Mucosa of rectum (tissue), 2 donors: ENCODE measurements around the gene PLEKHN1.

Experiments
- H3K27ac ChIP-seq, 2 donors: one replicate each; pipeline ENCODE4 v1.7.0; 2013; ENCODE audit warnings: inconsistent platforms in 2 of 2, low read depth in 2 of 2, low read length in 2 of 2
- H3K27me3 ChIP-seq, 2 donors: one replicate each; pipeline ENCODE4 v1.7.0; 2013; ENCODE audit warnings: low read length in 2 of 2; ENCODE audit not compliant: control insufficient read depth in 2 of 2, insufficient read depth in 2 of 2
- H3K36me3 ChIP-seq, 2 donors: one replicate each; pipeline ENCODE4 v1.7.0; 2013; ENCODE audit warnings: low read length in 2 of 2; ENCODE audit not compliant: control insufficient read depth in 2 of 2, insufficient read depth in 2 of 2
- H3K4me1 ChIP-seq, 2 donors: one replicate each; pipeline ENCODE4 v1.7.0; 2013; ENCODE audit warnings: low read length in 2 of 2, mild to moderate bottlenecking in 1 of 2; ENCODE audit not compliant: control insufficient read depth in 2 of 2, insufficient read depth in 2 of 2
- H3K4me3 ChIP-seq, 2 donors: one replicate each; pipeline ENCODE4 v1.7.0; 2013; ENCODE audit warnings: low read length in 2 of 2
- H3K9ac ChIP-seq, 2 donors: one replicate each; pipeline ENCODE4 v1.7.0; 2013; ENCODE audit warnings: low read length in 2 of 2, low read depth in 1 of 2, mild to moderate bottlenecking in 1 of 2
- H3K9me3 ChIP-seq, 2 donors: one replicate each; pipeline ENCODE4 v1.7.0; 2013; ENCODE audit warnings: low read length in 2 of 2; ENCODE audit not compliant: control insufficient read depth in 2 of 2
- donor health status: healthy.
- donor health status: Normal muscosa, but diverticular disease.

The PLEKHN1 gene

DNA sequence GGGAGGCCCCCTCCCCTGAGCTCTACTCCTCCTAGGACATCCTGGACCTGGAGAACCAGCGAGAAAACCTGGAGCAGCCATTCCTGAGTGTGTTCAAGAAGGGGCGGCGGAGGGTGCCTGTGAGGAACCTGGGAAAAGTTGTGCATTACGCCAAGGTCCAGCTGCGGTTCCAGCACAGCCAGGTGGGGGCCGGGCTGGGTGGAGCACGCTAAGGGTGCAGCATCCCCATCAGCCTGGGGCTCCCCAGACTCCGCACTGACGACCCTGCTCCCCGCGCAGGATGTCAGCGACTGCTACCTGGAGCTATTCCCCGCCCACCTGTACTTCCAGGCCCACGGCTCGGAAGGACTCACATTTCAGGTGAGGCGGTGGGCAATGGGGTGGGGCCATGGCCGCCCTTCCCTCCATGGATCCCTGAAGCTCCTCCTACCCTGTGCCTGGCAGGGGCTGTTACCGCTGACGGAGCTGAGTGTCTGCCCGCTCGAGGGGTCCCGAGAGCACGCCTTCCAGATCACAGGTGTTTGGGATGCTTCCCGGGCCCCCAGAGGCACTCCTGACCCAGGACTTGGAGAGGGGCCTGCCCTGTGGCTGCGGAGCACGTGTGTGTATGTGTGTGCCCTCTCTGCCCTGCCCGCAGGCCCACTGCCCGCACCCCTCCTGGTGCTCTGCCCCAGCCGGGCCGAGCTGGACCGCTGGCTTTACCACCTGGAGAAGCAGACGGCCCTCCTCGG lies 4.1 kb downstream of the PLEKHN1 start:
- Histone ChIP-seq H3K4me1 (peaks cover 6 to 9% of the 10 kb centered on the region in 2 donors), H3K9ac (no peak overlapping the region), H3K36me3 (no peaks in the 10 kb centered on the region), H3K27me3 (peaks cover 10 to 20% of the 10 kb centered on the region in 2 donors), H3K9me3 (no peaks in the 10 kb centered on the region), H3K4me3 (no peak overlapping the region), H3K27ac (no peak overlapping the region)

DNA sequence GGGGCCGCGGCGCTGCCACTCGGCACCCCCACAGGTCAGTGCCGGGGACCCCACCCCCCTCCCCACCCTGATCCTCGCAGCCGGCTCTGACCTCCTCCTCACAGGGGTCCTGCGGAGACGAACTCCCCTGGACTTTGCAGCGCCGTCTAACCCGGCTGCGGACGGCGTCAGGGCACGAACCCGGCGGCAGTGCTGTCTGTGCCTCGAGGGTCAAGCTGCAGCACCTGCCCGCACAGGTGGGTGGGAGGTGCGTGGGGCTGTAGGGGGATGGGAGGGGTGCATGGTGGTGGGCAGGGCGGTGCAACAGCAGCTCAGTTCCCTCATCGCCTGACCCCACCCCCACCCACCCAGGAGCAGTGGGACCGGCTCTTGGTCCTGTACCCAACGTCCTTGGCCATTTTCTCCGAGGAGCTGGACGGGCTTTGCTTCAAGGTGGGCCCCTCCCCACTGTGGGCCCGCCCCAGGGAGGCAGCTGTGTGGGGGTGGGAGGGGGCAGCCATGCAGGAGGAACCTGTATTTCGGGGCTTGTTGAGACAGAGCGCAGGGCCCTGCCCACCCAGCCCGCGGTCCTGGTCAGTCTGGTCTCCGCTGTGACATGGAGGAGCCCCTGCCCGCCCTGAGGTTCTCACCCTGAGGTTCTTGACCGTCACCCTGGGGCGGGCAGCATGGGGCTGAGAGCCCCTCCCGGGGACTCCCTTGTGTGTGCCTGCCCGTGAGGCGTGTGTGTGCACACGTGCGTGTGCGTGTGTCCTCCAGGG lies 4.9 kb downstream of the PLEKHN1 start:
- Histone ChIP-seq H3K27me3 (peaks cover 10 to 20% of the 10 kb centered on the region in 2 donors), H3K9ac (no peak overlapping the region), H3K4me1 (peaks cover 8 to 13% of the 10 kb centered on the region in 2 donors), H3K9me3 (no peaks in the 10 kb centered on the region), H3K27ac (no peak overlapping the region), H3K36me3 (no peaks in the 10 kb centered on the region), H3K4me3 (no peak overlapping the region)

DNA sequence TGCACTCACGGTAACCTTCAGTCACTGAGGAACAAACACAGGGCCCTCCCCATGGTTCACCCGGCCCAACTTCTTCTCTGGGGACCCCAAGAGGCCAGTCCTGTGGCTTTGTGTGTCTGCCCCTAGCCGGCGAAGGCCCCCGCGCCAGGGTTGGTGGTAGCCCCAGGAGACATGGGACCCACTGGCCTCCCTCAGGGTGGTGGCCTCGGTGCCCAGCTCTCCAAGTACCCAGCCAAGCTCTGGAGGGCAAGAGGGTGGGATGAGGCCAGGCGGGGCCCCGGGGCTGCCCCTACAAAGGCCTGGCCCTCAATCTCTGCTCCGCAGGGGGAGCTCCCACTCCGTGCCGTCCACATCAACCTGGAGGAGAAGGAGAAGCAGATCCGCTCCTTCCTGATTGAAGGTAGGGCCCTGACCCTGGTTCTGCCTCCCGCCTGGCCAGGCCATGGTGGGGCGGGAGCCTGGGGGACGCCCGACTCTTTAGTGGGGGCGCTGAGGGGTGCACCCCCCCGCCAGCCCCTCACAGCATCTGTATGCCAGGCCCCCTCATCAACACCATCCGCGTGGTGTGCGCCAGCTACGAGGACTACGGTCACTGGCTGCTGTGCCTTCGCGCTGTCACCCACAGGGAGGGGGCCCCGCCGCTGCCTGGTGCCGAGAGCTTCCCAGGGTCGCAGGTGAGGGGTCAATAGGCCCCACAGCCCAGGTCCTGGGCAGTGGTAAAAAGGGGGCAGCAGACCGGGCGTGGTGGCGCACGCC lies 5.6 kb downstream of the PLEKHN1 start:
- Histone ChIP-seq H3K4me3 (no peak overlapping the region), H3K4me1 (peaks cover 7 to 11% of the 10 kb centered on the region in 2 donors), H3K27me3 (peaks cover 10 to 20% of the 10 kb centered on the region in 2 donors), H3K9ac (no peak overlapping the region), H3K27ac (no peak overlapping the region), H3K36me3 (no peaks in the 10 kb centered on the region), H3K9me3 (no peaks in the 10 kb centered on the region)

DNA sequence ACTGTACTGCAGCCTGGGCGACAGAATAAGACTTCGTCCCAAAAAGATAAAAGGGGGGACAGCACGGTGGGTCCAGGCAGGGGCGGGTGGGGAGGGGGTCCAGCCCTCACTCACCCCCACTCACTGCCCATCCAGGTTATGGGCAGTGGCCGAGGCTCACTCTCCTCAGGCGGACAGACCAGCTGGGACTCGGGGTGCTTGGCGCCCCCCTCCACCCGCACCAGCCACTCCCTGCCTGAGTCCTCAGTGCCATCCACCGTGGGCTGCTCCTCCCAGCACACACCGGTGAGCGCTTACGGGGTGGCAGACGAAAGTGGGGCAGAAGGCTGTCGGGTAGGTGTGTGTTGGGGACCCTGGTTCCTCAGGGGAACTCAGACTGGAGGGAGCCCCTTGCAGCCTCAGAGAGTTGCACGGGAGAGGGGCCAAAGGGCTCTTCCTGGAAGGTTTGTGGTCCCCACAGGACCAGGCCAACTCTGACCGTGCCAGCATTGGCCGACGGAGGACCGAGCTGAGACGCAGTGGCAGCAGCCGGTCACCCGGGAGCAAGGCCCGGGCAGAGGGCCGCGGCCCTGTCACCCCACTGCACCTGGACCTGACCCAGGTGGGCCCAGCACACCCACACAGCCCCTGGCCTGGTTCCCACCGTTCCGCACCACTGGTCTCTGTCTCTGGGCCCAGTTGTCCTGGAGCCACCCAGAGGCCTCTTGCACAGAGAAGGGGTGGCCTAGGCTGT lies 6.6 kb downstream of the PLEKHN1 start:
- Histone ChIP-seq H3K27ac (no peak overlapping the region), H3K9ac (no peak overlapping the region), H3K27me3 (peaks cover 7 to 20% of the 10 kb centered on the region in 2 donors), H3K4me1 (peaks cover 6% of the 10 kb centered on the region in 2 donors), H3K4me3 (no peak overlapping the region), H3K9me3 (no peaks in the 10 kb centered on the region), H3K36me3 (no peaks in the 10 kb centered on the region)

DNA sequence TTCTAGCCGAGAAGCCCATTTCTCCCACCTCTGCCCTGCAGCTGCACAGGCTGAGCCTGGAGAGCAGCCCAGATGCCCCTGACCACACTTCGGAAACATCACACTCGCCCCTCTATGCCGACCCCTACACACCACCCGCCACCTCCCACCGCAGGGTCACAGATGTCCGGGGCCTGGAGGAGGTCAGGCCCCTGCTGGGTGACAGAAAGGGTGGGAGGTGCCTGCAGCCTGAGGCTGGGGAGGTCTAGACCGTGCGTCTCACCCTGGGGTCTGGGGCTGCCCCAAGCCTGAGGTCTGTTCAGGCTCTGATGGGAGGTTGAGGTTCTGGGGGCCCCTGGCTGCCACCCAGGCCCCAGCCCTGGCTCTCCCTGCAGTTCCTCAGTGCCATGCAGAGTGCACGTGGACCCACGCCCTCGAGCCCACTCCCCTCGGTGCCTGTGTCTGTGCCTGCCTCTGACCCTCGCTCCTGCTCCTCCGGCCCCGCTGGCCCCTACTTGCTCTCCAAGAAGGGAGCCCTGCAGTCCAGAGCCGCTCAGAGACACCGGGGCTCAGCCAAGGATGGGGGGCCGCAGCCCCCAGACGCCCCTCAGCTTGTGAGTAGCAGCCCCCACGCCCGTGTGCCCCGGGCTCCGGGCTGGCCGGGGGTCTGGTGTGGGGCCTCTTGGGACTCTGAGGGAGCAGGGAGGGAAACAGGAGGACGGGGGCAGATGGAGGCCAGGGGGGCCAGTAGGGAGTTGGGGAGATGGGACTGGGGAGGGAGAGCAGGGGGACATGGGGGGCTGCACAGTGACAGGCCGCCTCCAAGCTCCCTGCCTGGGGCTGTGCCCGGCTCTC lies 7.4 kb downstream of the PLEKHN1 start:
- Histone ChIP-seq H3K27me3 (peaks cover 7 to 12% of the 10 kb centered on the region in 2 donors), H3K4me3 (no peak overlapping the region), H3K4me1 (peaks cover 6% of the 10 kb centered on the region in 2 donors), H3K9me3 (no peaks in the 10 kb centered on the region), H3K27ac (no peak overlapping the region), H3K36me3 (no peaks in the 10 kb centered on the region), H3K9ac (no peak overlapping the region)

DNA sequence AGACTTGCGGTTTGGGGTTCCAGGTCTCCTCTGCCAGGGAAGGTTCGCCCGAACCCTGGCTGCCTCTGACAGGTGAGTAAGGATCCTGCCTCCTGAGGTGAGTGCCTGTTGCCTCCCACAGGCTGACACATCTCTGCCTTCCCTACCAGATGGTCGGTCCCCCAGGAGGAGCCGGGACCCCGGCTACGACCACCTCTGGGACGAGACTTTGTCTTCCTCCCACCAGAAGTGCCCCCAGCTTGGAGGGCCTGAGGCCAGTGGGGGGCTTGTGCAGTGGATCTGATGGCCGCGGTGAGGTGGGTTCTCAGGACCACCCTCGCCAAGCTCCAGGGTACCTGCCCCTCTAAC lies 8.0 kb downstream of the PLEKHN1 start:
- Histone ChIP-seq H3K27me3 (peaks cover 6 to 7% of the 10 kb centered on the region in 2 donors), H3K4me3 (no peak overlapping the region), H3K36me3 (no peaks in the 10 kb centered on the region), H3K9ac (no peak overlapping the region), H3K9me3 (no peaks in the 10 kb centered on the region), H3K27ac (no peak overlapping the region), H3K4me1 (peaks cover 6% of the 10 kb centered on the region in 2 donors)

DNA sequence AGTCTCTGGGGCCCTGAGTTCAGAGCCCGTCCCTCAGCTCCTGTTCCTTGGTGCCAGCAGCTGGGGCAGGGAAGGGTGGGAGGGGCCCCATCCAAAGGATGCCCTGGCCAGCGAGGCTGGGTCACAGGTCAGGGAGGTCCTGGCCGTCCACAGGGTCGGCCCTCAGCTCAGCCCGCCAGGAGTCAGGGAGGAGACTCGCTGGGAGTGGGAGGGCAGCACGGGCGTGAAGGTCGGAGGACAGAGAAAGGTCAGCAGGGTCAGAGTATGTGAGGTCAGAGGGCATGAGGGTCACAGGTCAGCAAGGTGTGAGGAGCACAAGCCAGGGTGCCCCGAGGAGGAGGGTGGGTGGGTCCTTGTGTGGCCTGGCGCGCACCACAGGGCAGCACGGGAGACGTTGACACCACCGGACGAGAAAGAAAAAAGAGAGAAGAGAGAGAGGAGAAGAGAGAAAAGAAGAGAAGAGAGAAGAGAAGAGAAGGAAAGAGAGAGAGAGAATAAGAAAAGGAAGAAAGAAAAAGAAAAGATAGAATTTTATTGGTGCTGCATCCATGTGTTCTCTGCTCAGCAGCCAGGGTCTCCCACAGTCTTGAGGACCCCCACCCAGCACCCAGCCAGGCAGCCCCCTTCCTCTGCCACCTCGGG lies 8.5 kb downstream of the PLEKHN1 start:
- H3K4me1 ChIP-seq: peaks cover 6% of the 10 kb centered on the region in 2 donors
- H3K27ac ChIP-seq: no peak overlapping the region
- no peak overlapping the region for H3K4me3 ChIP-seq
- no peaks in the 10 kb centered on the region for H3K36me3 ChIP-seq
- no peak overlapping the region for H3K9ac ChIP-seq
- peaks cover 2 to 11% of the 10 kb centered on the region in 2 donors for H3K27me3 ChIP-seq
- H3K9me3 ChIP-seq: no peaks in the 10 kb centered on the region

DNA sequence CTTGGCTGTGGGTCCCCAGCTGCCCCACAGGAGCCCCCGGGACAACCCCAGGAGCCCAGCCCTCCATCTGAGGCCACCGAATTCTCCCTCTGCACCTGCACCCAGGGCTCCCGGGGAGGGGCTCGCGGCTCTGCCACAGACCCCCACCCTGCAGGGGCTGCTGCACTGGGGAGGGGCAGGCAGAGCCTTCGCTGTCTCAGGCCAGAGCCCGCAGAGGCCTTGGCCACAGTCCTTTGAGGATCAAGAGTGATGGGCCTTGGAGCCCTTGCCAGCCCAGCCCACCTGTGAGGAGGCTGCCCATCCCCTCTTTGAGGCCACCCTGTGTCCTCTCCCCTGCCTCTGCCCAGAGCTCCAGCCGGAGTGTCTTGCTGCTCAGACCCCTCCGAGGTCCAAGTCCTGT lies 9.1 kb downstream of the PLEKHN1 start:
- Histone ChIP-seq H3K4me1 (peaks cover 6% of the 10 kb centered on the region in 2 donors), H3K27ac (no peak overlapping the region), H3K9ac (no peak overlapping the region), H3K9me3 (no peaks in the 10 kb centered on the region), H3K4me3 (no peak overlapping the region), H3K36me3 (no peaks in the 10 kb centered on the region), H3K27me3 (peaks cover under 1 to 13% of the 10 kb centered on the region in 2 donors)
